Fibroblast of skin of left biceps (primary cell): ENCODE results near the gene KRT4.

Experiments used
- DNase-seq, 2 experiments: peaks; one replicate each; pipeline ENCODE4 v3.0.0-alpha.2; 2013; ENCODE audit warnings: low read depth in 2 of 2

Gene KRT4

DNA sequence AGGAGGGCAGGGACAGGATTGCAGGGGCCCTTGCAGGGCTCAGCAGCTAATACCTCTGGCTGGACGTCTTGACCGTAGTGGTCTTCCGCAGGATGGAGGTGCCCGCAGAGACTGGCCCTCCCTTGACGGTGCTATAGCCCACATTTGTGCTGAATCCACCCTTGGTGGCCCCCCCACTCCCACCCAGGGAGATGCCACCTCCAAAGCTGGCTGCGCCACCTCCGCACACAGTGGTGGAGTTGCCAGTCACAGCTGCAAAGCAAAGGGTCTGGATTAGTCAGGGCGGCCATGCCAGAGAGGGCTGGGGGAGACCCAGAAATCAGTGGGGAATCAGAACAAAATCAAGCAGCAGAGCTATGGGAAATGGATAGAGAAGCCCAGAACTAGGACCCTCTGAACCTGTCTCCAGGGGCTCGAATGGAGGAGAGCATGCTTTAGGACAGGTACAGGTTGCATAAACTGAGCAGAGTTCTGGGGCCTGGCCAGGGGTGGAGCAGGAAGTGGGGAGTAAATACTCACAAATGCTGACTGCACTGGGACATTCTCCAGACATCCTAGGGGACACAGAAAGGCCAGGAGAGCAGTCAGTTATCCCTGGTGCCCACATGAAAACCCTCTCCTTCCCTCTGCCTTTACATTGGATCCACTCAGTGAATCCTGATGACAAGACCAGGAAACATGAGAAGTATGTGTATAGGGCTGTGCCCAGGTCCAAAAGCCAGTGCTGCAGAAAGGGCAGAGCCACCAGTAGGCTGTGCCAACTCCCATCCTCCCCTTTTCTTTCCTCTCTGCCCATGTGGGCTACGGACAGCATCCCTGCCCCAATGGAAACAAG is 8.1 kb upstream of the KRT4 start:
- no peak for DNase-seq

- DNase-seq, result no peak
These were observed 7.3 kb upstream of the KRT4 start for GRCh38 chr12:52821071-52821730.

DNA sequence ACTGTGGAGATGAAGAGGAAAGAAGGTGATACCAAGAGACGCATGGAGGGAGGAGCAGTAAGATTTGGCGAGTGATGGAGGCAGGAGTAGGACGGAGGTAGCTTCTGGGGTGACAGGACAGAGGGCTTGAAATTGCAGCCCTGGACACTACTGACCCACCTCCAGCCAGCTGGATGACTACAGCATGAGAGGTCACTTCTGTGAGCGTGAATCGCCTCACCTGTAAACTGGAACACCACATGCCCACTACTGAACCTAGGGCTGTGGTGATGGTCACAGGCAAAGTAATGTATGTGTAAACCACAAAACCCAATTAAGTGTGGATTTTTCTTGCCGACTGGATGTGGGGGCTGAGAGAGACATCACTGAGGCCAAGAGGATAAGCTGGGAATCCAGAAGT is 6.6 kb upstream of the KRT4 start:
- no peak for DNase-seq

- DNase-seq, result no peak
These were observed 6.0 kb upstream of the KRT4 start for GRCh38 chr12:52819731-52820510.

GRCh38 chr12:52818887-52819420 is 5.0 kb upstream of the KRT4 start:
- DNase-seq, result no peak

- no peak for DNase-seq
These were observed 4.5 kb upstream of the KRT4 start for GRCh38 chr12:52818388-52818787.

- DNase-seq, result no peak
These were observed 3.9 kb upstream of the KRT4 start for GRCh38 chr12:52817699-52818238.

GRCh38 chr12:52817003-52817698 is 3.2 kb upstream of the KRT4 start:
- no peak for DNase-seq

- DNase-seq, result no peak
These were observed 2.0 kb upstream of the KRT4 start for GRCh38 chr12:52815676-52816588.

DNA sequence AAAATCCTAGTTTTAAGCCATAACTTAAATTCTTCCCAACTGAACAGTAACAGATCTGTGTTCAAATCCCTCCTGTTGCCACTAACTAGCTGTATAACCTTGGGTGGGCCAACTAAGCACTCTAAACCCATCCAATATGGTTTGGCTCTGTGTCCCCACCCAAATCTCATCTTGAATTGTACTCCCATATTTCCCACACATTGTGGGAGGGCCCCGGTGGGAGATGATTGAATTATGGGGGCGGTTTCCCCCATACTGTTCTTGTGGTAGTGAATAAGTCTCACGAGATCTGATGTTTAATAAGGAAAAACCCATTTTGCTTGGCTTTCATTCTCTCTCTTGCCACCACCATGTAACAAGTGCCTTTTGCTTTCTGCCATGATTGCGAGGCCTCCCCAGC is 1.2 kb upstream of the KRT4 start:
- no peak for DNase-seq

- DNase-seq, result no peak
These were observed 817 bp upstream of the KRT4 start for GRCh38 chr12:52814710-52815155.

- DNase-seq, result no peak
These were observed 605 bp downstream of the KRT4 start for GRCh38 chr12:52813203-52813819.

GRCh38 chr12:52812749-52813148 is 1.2 kb downstream of the KRT4 start:
- DNase-seq, result no peak

GRCh38 chr12:52812073-52812400 is 1.9 kb downstream of the KRT4 start:
- DNase-seq, result no peak

- DNase-seq, result no peak
These were observed 2.5 kb downstream of the KRT4 start for GRCh38 chr12:52811191-52812072.

DNA sequence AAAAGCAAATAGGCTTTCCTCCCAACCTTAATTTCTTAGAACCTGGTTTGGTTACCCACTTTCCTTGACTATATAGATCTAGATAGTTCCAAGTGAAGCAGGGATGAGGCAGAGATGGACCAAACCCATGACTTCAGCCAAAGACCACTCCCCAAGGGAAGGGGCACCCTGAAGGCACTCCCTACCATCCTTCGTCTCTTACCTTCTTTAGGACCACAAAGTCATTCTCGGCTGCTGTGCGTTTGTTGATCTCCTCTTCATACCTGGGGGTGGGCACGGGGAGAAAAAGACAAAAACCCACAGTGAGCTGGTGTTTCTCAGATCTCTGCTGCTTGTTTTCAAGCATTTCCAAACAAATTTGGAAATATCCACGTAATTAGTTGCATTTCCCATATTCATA is 3.4 kb downstream of the KRT4 start:
- DNase-seq, result no peak

DNA sequence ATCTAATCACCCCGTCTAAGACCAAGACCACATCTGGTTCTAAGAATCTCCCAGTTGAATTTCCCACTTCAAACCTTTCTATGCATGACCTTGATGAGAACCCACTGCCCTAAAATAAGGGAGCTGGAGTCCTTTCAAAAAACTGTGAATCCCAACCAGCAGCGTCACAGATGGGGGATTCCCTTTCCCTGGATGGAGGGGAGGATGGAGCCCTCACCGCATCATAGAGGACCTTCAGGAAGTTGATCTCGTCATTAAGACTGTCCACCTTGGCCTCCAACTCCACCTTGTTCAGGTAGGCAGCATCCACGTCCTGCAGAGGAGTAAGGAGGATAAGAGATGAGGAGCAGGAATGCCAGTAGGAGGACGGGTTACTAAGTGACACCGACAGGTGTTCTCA is 4.8 kb downstream of the KRT4 start:
- no peak for DNase-seq

DNA sequence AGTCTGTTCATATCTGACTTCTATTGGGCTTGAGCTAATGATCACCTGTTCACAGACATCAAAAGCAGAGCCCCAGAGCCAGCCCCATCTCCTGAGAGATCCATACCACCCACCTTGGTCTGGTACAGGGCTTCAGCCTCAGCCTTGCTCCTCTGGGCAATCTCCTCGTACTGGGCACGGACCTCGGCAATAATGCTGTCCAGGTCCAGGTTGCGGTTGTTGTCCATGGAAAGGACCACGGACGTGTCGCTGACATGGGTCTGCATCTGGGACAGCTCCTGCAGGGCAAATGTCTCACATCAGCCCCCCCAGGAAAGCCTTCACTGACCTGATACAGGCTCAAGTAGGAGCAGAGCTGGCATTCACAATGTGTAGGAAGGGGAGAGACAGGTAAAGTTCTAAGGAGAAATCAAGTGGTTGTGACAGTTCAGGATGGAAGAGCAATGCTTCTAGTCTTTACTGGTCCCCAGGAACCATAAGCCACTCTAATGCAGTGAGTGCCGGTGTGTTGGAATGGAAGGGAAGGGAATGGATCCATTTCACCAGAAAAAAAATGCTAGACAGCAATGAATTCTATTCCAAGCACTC is 5.2 kb downstream of the KRT4 start:
- no peak for DNase-seq
